Stimulated activated CD4-positive, alpha-beta T cell treated with anti-CD3 and anti-CD28 coated beads, Interleukin-15, amount 100 ng/mL, for 24 hours (primary cell): Measurements from ENCODE around the gene DPPA5.
"Not testable (repeated sequence)": the region's sequence is repeated elsewhere in the genome, so short reads cannot be mapped to it uniquely, and the experiment has no call there.

Experiments
- DNase-seq: peaks from one replicate; pipeline ENCODE4 v3.0.0-alpha.2; 2020

Gene DPPA5

DNA sequence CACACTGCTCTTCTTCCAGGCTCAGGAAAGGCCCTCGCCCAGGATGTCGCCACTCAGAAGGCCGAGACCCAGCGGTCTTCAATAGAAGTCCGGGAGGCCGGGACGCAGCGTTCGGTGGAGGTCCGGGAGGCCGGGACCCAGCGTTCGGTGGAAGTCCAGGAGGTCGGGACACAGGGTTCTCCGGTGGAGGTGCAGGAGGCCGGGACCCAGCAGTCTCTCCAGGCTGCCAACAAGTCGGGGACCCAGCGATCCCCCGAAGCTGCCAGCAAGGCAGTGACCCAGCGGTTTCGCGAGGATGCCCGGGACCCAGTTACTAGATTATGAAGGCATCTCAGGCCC, 9.4 kb upstream of the DPPA5 start:
- DNase-seq: no peak

DNA sequence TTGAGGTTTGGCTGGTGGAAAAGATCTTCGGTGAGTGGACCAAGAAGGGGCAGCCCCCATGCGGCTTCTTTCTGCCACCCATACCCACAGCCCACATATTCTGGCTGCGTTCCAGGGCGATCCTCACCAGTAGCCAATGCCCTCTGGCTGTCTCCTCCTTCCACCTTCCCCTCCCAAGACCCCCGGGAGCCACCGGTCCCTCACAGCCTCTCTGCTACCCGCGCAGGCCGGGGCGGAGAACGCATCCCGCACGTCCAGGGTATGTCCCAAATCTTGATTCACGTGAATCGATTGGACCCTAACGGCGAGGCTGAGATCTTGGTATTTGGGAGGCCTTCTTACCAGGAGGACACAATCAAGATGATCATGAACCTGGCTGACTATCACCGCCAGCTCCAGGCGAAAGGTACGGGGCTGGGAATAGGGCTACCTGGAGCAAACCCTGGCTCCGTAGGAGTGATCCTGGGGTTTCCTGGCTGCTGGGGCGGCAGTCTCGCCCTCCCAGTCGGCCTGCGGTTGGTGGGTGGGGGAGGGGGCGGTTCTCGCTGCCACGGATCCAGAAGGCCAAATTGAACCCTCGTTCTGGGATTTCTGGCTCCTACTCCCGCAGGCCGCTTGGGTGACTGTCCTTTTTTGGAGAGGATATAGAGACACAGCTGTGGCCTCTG, 8.9 kb upstream of the DPPA5 start:
- no peak for DNase-seq

DNA sequence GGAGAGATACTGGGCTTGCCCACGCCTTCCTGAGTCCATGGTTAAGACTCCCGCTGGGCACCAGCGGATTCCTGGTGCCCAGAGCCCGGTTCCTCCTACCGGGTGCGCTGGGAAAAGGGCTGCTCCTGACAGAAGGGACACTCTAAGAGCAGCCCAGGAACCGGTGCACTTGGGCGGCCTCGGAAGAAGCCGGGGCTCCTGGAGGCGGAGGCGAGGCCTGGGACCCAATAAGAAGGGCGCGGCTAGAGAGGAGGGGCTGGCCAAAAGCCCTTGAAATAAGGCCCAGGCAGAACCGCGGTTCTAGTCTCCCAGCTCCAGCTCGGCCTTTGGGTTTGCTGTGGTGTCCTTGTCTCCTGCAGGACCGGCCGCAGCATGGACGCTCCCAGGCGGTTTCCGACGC, 8.3 kb upstream of the DPPA5 start, which contains the start of gene KHDC3L:
TSS of gene KHDC3L (plus strand) at position 301 of the 400 bp plus-strand sequence. CDS start at position 373, 72 bp downstream.
- DNase-seq: no peak

DNA sequence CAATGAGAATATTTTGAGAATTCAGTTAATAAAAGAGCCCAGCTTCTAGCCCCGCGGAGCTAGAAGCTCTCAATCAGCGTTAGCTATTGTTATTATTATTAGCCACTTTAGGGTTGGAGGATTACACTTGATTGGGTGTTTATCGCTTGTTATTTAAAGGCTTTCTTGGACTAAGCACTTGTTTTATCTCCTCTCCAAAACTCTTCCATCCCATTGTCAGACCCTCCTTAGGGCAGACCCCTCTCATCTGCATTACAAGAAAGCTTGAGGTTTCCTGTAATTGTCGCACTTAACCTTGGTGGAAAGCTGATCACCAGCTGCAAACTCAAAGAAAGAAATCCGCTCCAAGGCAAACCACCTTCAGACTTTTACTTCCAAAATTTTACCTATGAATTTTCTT, 4.8 kb downstream of the DPPA5 start:
- DNase-seq: no peak

DNA sequence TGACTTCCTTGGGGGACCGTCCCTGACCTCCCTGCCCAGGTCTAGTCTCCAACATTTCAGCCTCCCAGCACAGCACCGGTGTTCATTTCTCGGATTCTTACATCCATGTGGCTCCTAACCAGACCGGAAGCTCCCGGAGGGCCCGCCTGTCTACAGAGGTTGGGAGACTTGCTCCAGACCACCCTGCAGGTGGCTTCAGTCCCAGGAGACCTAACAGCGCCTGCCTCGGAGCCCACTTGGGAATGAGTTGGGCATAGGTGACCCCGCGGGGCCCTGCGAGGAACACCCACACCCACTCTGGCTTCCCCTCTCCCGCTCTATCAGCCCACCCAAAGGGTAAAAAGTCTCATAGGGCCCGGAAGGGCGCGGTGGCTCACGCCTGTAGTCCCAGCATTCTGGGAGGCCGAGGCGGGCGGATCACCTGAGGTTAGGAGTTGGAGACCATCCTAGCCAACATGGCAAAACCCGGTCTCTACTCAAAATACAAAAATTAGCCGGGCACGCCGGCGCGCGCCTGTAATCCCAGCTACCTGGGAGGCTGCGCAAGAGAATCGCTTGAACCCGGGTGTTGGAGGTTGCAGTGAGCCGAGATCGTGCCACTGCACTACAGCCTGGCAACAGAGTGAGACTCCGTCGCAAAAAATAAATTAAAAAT, 5.4 kb downstream of the DPPA5 start:
- DNase-seq: no peak

DNA sequence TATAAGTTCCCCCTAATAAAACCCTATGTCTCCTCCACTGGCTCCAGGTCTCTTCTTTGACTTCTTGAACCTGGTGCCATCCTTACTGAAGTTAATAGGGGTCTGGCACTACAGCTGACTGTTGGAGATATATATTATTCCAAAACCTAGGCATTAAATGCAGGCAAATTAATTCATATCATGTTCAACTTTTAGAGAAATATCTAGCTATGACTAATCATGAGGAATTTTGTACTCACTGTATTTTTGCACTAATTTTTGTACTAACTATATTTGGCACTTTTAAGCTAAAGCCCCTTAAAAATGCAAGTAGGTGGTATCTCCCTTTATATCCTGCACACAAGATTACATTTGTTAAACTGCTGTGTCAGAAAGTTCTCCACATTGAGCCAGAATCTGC, 10.9 kb downstream of the DPPA5 start:
- DNase-seq: no peak

DNA sequence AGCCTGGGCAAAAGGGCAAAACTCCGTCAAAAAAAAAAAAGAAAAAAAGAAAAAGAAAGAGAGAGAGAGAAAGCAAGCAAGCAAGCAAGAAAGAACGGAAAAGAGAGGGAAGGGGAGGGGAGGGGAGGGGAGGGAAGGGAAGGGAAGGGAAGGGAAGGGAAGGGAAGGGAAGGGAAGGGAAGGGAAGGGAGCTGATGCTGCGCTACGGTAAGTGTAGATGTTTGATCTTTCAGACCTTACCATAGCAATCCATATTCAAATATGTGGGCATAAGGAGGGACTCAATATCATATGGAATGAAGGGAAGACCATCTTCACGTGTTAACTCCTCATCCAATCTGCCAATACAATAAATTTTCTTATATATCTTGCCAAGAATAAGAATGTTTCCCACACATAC, 11.9 kb downstream of the DPPA5 start:
- no peak for DNase-seq

DNA sequence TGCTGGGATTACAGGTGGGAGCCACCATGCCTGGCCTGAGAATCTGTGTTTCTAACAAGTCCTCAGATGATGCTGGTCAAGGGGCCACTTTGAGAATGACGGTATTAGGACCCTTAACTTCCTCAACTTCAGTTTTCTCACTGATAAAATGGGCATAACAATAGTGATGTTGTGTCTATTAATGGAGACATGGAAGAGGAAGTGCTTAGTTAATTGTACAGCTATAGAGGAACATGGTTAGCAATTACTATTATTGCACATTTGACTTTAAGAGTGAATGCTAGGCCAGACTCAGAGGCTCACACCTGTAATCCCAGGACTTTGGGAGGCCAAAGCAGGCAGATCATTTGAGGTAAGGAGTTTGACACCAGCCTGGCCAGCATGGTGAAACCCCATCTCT, 12.7 kb downstream of the DPPA5 start:
- no peak for DNase-seq

DNA sequence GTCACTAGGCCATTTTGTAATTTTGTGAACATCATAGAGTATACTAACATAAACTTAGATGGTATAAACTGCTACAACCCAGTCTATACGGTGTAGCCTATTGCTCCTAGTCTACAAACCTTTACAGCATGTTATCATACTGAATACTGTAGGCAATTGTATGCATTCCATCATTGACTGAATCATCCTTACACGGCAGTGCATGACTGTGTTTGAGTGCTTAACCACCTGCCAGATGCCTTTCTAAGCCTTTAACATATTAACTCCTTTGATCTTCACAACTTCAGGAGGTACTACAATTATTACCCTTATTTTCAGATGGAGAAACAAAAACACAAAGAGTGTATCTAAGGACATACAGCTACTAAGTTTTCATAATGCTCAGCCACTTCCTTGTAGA, 14.0 kb downstream of the DPPA5 start:
- no peak for DNase-seq

DNA sequence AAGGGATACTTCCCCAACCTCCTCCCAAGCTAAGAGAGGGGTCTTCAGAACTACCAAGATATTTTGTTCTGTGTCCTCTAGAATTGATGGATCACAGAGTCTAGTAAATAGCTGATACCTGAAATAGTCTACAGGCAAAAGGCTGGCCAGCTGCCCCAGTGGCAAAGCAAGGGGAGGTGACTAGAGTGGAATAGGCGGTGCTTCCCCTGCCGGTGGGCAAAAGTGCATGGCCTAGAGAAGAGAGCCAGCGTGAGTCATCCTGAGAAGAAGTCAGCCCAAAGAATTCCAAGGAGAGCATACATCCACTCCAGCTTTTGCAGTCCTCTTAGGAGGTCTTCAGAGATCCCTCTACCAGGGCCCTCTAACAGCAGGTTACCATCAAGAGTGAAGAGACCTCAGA, 14.7 kb downstream of the DPPA5 start:
- DNase-seq: no peak

DNA sequence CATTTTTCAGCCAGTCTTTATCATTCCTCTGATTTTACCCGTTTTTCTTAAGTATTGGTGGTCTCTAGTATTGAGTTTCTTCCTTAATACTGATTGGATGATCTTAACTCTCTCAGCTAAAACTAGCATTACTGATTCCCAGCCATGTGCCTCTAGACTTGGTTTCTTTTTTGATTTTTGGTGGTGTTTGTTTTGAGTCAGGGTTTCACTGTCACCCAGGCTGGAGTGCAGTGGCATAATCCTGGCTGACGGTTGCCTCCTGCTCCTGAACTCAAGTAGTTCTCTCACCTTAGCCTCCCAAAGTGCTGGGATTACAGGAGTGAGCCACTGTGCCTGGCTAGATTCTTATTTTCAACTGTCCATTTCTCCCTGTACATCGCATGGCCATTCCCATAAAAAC, 24.9 kb downstream of the DPPA5 start:
- DNase-seq: no peak

DNA sequence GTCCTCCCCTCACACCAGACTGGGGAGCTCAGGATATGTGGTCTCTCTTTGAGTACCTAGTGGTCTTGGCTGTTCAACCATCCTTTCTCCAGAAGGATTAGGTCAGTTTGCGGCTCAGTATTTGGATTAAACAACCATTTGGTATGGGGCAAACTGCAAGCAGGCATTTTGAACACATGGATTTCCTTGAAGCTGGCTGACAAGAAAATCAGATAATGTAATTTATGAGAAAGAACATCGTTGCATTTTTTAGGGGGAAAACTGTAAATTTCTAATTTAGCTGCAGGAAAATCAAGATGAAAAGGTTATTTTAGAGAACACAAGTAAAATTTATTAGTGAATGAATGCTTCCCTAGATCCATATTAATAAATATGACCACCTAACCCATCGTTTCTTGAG, 25.3 kb downstream of the DPPA5 start:
- DNase-seq: no peak

DNA sequence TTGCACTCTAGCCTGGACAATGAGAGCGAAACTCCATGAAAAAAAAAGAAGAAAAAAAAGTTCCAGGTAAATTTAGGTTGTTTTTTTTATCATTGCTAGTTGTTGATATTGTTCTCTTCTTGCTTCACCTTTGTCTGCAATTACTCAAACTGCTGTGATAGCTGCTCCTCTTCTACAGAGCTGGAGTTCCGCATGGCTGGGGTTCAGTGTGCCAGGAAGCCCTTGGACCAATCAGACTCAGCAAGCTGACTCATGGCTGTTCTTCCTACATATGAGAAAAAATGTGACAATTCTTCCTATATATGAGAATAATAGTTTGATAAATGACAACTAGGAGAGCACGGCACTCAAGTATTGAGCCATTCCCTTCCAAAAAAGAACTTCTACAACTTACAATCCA, 28.4 kb downstream of the DPPA5 start:
- no peak for DNase-seq

DNA sequence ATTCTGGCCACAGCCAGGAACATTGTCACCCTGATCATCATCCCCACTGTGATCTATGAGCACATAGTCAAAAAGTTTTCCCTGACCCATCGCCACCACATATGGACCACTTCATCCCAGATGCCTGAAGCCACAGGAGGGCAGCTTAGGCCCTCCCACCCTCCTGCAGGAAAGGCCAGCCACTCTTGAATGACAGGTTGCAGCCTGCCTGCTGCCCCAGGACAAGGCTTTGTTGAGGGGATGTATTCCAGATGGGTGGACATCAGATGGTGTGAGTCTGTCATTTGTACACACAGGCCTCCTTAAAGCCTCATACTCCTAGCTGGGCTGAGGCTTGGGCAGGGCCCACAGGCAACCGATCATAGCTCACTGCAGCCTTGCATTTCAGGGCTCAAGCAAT, 30.8 kb downstream of the DPPA5 start:
- DNase-seq: no peak

DNA sequence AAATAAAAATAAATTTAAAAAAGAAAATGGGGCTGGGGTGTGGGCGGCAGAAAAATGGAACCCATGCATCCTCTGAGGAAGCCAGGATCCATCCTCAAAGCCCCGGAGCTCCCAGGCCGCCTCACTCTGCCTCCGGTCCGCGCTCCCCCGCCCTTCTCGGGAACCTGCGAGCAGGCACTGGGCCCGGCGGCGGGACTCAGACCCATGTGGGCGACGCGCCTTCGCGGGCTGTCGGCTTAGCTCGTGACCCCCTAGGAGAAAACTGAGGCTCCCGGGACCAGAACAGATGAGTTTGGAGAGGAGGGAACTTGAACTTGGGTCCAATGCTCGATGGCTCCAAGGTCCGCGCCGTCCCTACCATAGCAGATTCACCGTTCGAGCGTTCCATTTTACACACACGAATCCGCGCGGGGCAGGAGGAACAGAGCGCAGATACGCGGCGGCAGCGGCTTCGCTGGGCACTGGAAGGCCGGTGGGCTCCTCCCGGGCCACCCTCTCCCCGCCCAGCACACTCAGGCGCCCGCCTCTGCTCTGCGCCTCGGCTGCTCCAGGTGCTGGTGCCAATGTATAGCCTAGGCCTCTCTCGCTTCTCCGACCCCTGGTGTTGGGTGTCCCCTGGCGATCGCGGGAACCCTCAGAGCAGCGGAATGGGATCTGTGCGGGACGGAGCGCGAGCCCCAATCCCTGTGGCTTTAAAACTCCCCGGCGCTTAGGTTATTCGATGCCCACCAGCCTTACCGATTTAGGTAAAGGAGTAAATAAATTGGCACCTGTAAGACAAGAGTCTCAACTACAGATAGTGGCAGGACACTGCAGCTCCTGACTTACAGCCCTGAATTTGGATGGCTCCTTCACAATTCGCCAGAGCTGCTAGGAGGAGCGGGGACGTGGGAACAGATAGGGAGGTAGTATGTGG, 39.2 kb downstream of the DPPA5 start:
- peak; percentile 8 for DNase-seq

DNA sequence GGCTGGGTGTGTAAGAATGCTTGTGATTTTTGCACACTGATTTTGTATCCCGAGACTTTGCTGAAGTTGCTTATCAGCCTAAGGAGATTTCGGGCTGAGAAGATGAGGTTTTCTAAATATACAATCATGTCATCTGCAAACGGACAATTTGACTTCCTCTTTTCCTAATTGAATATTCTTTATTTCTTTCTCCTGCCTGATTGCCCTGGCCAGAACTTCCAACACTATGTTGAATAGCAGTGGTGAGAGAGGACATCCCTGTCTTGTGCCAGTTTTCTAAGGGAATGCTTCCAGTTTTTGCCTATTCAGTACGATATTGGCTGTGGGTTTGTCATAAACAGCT, 43.6 kb downstream of the DPPA5 start:
- DNase-seq: not testable (repeated sequence)

DNA sequence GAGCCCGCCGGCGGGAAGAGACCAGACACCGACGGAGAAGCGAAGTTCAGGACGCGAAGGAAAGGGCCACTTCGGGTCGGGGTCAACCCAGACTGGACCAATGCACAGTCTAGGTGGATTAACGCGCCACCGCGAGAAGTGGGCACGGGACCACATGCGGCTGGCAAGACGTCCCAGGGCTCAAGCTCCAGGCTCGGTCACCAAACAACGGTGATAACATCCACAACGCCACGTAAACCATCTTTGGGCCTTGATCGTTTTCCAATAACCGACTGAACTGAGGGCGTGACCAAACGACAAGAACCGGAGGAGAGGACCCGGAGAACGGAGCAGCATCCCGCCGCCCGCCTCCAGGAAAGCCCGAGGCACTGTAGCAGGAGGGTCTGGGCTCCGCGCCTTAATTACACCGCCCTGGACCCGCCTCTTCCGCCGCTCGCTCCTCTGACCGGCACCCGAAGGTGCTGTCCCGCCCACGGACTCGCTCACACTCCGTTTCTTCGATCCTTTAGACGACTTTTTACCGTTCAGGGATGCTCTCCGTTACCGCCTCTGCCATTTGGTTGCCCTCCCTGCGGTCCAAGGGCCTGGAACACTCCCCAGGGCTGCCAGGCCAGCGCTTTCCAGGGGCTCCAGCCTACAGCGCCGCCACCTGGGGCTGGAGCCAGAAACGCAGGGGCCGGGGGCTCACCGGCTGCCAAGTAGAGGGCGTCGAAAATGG, 44.1 kb downstream of the DPPA5 start:
- peak; percentile 86 for DNase-seq

DNA sequence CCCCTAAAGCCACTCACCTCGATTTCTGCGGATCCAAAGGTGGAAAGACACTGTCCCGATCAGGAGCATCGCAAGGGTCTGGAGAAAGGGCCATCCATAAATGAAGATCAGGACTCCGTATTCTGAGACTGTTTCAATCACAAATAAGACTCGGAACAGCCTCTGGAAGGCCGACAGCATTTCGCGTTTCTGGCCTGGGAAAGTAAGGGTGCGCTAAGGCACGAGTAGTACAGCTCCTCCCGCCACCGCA, 44.6 kb downstream of the DPPA5 start:
- no peak for DNase-seq

DNA sequence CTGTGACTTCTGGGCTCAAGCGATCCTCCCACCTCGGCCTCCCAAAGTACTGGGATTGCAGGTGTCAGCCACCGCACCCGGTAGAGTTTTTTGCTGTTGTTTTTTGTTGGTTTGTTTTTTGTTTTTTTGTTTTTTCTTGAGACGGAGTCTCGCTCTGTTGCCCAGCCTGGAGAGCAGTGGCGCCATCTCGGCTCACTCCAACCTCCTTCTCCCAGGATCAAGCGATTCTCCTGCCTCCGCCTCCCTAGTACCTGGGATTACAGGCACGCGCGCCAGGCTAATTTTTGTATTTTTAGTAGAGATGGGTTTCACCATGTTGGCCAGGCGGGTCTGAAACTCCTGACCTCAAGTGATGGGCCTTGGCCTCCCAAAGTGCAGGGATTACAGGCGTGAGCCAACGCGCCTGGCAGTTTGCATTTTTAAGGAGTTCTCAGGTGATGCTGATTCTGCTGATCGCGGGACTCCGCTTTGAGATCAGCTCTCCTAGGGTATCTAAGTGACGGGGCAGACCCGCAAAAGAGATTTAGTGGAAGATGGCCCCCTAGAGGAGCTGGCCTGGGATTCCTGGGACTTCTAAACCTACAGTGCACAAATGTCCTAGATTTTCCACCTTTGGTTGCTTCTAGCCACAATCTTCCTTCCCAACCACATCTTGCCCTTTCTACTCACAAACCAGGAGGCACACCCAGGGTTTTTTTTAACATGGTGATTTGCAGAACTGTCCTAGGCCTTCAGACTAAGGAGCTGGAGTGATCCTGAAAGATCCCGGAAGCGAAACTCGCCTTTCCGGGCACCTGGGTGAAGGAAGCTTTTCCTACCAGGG, 45.2 kb downstream of the DPPA5 start:
- peak; percentile 7 for DNase-seq

DNA sequence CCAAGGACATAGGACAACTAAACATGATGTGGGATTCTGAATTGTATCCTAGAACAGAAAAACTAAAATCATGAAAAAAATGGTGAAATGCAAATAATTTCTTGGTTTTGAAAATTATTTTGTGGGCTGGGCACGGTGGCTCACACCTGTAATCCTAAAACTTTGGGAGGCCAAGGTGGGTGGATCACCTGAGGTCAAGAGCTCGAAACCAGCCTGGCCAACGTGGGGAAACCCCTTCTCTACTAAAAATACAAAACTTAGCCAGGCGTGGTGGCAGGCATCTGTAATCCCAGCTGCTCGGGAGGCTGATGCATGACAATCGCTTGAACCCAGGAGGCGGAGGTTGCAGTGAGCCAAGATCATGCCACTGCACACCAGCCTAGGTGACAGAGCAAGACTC, 50.3 kb downstream of the DPPA5 start:
- DNase-seq: not testable (repeated sequence)
